Measurements from ENCODE around the gene KLHL29. TPM values are rescaled to one million over a fixed set of nuclear protein-coding genes. Genes with fewer than 3 reads are reported as not detected.

Gene KLHL29
- total RNA-seq, 1 donor from 2014 or later, result 16.3 TPM

DNA sequence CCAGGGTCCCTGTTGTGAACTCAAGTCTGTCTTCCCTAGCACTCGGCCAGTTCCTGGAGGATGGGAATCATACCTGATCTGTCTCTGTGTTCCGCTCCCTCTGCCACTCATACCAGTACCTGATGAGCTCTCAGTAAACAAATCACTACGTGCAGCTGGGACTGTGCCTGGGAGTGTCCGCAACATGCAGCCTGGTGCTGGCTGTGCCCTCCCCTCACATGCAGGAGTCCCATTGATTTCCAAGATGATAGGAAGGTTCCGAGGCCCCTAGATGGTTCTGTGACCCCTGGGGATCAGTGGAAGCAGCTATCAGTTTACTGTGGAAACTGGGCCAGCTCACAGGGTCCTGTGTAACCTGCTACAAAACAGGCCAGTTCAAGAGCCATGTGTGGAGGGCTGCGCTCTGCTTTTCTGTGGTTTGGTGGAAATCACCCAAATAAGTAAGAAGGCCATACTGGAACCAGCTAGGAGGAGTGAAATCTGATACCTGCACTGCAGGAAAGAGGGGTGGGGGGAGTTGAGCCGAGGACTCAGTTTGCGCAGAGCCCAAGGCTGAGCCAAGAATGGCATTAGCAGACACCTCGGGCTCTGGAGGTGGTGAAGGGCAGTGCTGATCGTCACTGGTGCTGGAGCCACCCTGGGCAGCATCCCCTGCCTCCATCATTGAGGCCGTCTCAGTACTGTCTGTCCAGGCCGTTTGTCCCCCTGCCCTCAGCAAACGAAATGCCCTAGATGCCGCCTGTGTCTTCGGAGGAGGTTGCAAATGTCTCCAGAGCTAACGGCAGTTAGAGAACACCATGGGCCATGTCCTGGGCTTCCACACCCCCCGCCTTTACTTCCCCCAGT, 93.3 kb downstream of the KLHL29 start:
- DNase-seq (ENCODE audit: low spot score in 2 of 2), result no peak
- no peak overlapping the region for H3K27ac ChIP-seq

DNA sequence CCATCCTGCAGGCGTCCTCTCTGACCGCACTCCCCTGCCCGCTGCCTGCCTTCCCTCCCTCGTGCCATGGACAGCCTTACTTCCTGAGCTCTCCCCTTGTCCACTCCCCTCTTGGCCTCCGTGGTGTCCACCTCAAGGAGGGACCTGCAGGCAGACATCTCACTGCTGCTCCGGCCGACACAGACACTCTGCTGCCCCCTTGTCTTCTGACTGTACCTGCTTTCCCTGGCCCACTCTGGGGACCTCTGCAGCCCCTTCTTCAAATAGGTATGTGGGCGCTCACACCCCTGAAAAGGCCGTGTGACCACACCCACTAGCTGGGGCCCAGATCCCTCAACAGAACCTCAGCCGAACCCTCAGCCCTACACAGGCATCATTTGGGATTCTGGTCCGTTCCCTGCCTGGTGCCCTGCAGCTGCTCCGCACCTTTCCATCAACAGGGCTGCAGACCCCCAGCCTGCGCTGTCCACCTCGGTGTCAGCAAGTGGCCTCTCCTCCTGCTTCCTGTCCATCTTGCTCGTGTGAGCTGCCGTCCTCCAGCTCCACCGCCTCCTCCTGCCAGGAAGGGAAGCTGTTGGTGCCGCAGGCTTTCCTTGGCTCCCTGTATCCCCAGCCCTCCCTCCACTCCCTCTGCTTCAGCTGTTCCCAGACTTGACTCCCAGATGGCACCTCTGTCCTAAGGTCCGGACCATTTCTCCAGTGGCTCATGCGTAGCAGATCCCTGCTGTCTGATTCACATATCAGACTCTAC, 94.1 kb downstream of the KLHL29 start:
- H3K4me3 ChIP-seq, result no peak overlapping the region
- no peaks in the 10 kb centered on the region for H3K9me3 ChIP-seq
- DNase-seq (ENCODE audit: low spot score in 2 of 2), result no peak
- TF ChIP-seq, protein P1, sequence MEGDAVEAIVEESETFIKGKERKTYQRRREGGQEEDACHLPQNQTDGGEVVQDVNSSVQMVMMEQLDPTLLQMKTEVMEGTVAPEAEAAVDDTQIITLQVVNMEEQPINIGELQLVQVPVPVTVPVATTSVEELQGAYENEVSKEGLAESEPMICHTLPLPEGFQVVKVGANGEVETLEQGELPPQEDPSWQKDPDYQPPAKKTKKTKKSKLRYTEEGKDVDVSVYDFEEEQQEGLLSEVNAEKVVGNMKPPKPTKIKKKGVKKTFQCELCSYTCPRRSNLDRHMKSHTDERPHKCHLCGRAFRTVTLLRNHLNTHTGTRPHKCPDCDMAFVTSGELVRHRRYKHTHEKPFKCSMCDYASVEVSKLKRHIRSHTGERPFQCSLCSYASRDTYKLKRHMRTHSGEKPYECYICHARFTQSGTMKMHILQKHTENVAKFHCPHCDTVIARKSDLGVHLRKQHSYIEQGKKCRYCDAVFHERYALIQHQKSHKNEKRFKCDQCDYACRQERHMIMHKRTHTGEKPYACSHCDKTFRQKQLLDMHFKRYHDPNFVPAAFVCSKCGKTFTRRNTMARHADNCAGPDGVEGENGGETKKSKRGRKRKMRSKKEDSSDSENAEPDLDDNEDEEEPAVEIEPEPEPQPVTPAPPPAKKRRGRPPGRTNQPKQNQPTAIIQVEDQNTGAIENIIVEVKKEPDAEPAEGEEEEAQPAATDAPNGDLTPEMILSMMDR (IDR thresholded peaks at IDR 0.05), result no peak
- intact Hi-C loops (cut with DNase I), result no loop called here
- peaks cover 0 to 10% of the 10 kb centered on the region in 2 donors for H3K4me1 ChIP-seq
- no peaks in the 10 kb centered on the region for H3K36me3 ChIP-seq
- no peak overlapping the region for H3K27ac ChIP-seq
- H3K27me3 ChIP-seq, result no peaks in the 10 kb centered on the region

More for the DNA sequence above, 93.3 kb downstream of the KLHL29 start:
- no peaks in the 10 kb centered on the region for H3K36me3 ChIP-seq
- no peaks in the 10 kb centered on the region for H3K27me3 ChIP-seq
- H3K4me3 ChIP-seq, result no peak overlapping the region
- TF ChIP-seq, protein P1 (IDR thresholded peaks at IDR 0.05), result no peak
- H3K4me1 ChIP-seq, result peaks cover 0 to 10% of the 10 kb centered on the region in 2 donors
- no peaks in the 10 kb centered on the region for H3K9me3 ChIP-seq
- intact Hi-C loops (cut with DNase I), result no loop called here

DNA sequence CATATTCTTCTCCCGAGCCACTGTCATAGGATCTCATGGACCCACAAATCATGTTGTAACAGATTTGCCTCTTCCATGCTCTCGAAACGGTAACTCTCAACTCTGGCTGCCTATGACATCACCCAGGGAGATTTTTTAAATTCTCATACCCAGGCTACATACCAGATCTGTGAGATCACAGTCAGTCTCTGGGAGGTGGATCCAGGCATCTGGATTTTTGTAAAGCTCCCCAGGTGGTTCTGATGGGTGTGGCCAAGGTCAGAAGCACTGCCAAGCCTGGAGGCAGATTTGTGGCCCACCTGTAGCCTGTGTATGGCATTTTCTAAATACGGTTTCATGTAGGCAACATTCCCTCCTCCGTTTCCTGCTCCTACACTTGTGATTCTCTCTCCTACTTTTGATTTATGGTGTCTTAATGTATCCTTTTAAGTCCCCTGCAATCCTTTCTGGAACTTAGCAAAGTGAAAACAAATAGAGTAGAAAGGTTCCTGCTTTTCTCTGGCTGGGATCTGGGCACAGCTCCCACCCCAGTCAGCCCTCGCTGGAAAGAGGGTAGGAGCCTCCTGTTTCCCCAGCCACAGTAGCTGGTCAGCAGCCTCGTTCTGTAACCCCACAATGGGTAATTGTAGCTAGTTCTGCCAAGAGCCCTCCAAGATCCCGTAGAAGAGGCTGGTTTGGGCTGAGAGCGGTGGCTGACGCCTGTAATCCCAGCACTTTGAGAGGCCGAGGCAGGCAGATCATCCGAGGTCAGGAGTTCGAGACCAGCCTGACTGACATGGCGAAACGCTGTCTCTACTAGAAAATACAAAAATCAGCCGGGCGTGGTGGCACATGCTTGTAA, 96.2 kb downstream of the KLHL29 start:
- H3K4me1 ChIP-seq, result peaks cover 0 to 10% of the 10 kb centered on the region in 2 donors
- peak overlapping the region; percentile 29 to 72 for H3K27ac ChIP-seq
- intact Hi-C loops (cut with DNase I), result loop anchor here (5.0 kb wide), 1 partner anchor 94 kb away; the partner anchor contains the start of gene KLHL29
- TF ChIP-seq, protein P1 (IDR thresholded peaks at IDR 0.05), result no peak
- H3K4me3 ChIP-seq, result no peak overlapping the region
- no peaks in the 10 kb centered on the region for H3K36me3 ChIP-seq
- H3K27me3 ChIP-seq, result no peaks in the 10 kb centered on the region
- no peaks in the 10 kb centered on the region for H3K9me3 ChIP-seq
- DNase-seq (ENCODE audit: low spot score in 2 of 2), result no peak

DNA sequence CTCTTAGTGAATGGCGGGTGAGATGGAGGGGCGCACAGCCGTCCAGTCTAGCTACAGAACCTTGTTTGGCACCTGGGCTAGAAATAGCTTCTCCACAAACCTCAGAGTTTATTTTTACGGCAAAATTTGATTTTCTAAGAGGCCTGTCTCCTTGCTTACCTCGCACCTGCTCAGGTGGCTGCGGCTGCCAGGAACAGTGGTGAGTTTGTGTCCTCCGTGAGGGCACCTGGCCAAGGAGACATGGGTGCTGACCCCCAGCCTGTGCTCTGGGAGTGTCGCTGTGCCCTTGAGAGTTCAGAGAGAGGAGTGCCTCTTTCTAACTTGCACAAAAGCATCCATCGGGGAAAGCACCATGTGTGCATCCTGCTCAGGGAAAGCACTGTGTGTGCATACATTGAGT, 97.2 kb downstream of the KLHL29 start:
- DNase-seq (ENCODE audit: low spot score in 2 of 2), result no peak
- Histone ChIP-seq H3K4me1 (peaks cover 0 to 10% of the 10 kb centered on the region in 2 donors), H3K4me3 (no peak overlapping the region), H3K27ac (no peak overlapping the region), H3K27me3 (no peaks in the 10 kb centered on the region), H3K9me3 (no peaks in the 10 kb centered on the region), H3K36me3 (no peaks in the 10 kb centered on the region)
- intact Hi-C loops (cut with DNase I), result loop anchor here (5.0 kb wide), 1 partner anchor 95 kb away; the partner anchor contains the start of gene KLHL29
- TF ChIP-seq, protein P1 (IDR thresholded peaks at IDR 0.05), result no peak

DNA sequence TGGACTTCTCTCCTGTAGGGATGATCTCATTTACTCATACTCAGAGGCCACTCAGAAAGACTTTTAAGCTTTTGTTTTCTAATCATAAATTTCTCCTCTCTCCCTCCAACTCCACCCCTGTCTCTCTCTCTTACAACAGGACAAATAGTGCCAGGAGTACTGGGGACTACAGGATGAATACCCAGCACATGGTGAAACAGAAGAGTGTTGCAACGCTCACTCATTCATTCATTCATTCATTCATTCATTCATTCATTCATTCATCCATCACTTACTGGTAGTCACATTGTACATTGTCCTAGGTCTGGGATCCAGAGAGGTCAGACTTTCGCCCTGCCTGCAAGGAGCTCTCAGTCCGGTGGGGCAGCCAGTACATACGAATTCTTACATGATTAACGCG, 97.6 kb downstream of the KLHL29 start:
- Histone ChIP-seq H3K4me3 (no peak overlapping the region), H3K4me1 (peaks cover 0 to 10% of the 10 kb centered on the region in 2 donors), H3K27me3 (no peaks in the 10 kb centered on the region), H3K9me3 (no peaks in the 10 kb centered on the region), H3K36me3 (no peaks in the 10 kb centered on the region), H3K27ac (no peak overlapping the region)
- intact Hi-C loops (cut with DNase I), result loop anchor here (5.0 kb wide), 1 partner anchor 95 kb away; the partner anchor contains the start of gene KLHL29
- no peak for DNase-seq (ENCODE audit: low spot score in 2 of 2)
- TF ChIP-seq, protein P1 (IDR thresholded peaks at IDR 0.05), result no peak
